ENCODE measurements around the gene LRRC8E. TPM values are rescaled to one million over a fixed set of nuclear protein-coding genes. Genes with fewer than 3 reads are reported as not detected.

LRRC8E gene
- total RNA-seq, 4 donors from 2014 or later, result 0.15 to 2.1 TPM; not detected in 2

DNA sequence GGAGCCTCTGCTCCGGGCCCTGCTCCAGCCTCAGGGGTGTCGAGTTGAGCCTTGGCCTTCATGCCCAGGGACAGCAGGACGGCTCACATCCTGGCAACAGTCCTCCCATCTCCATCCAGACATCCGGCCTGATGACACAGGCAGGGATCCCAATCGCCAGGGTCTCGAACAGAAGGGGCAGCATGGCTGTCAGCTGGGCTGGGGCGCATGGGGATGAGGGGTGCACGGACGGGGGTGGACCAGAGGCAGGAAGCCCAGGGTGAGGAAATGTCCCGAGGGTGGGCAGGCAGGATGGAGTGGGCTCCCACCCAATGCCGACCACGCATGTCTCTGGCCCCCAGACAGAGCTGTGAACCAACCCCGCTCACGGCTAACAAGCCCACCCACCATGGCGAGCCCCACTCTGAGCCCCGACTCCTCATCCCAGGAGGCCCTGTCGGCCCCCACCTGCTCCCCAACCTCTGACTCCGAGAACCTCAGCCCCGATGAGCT, 42.1 kb upstream of the LRRC8E start:
- H3K9me3 ChIP-seq, result no peaks in the 10 kb centered on the region
- no peaks in the 10 kb centered on the region for H3K4me1 ChIP-seq
- H3K4me3 ChIP-seq, result no peak overlapping the region
- no peaks in the 10 kb centered on the region for H3K36me3 ChIP-seq
- H3K27me3 ChIP-seq, result no peaks in the 10 kb centered on the region
- no peak for DNase-seq
- TF ChIP-seq CTCF (IDR thresholded peaks at IDR 0.05) (no peak), POLR2A (IDR thresholded peaks at IDR 0.05) (no peak)
- H3K27ac ChIP-seq, result no peak overlapping the region
- intact Hi-C loops (cut with DNase I; ENCODE audit: low total_unique reads), result no loop called here

GRCh38 chr19:7847664-7848063, 40.6 kb upstream of the LRRC8E start:
- H3K27ac ChIP-seq, result no peak overlapping the region
- no peaks in the 10 kb centered on the region for H3K27me3 ChIP-seq
- no peaks in the 10 kb centered on the region for H3K9me3 ChIP-seq
- TF ChIP-seq CTCF (IDR thresholded peaks at IDR 0.05), result no peak
- TF ChIP-seq POLR2A (IDR thresholded peaks at IDR 0.05), result no peak
- H3K4me1 ChIP-seq, result no peaks in the 10 kb centered on the region
- no peaks in the 10 kb centered on the region for H3K36me3 ChIP-seq
- no peak for DNase-seq
- intact Hi-C loops (cut with DNase I; ENCODE audit: low total_unique reads), result no loop called here
- H3K4me3 ChIP-seq, result no peak overlapping the region

DNA sequence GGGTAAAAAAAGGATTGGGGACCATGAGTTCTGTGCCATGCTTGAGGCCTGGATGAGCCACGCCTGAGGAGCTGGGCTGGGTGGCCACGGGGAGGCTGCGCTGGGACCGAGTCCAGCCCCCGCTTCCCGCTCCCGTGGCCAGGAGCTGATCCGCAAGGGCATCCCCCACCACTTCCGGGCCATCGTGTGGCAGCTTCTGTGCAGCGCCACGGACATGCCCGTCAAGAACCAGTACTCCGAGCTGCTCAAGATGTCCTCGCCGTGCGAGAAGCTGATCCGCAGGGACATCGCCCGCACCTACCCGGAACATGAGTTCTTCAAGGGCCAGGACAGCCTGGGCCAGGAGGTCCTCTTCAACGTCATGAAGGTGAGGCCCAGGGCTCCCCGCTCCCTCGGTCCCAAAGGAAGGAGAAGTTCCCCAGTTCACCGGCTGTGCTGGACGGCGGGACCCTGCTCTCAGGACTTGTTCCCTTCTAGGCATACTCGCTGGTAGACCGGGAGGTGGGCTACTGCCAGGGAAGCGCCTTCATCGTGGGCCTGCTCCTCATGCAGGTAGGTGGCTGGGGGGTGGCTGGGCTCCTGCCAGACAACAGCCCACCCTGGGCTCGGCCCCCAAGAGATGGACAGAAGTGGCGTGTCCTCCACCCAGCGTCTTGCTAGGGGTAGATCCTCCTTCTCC, 39.4 kb upstream of the LRRC8E start:
- no peak for DNase-seq
- TF ChIP-seq POLR2A (IDR thresholded peaks at IDR 0.05), result no peak
- TF ChIP-seq CTCF (IDR thresholded peaks at IDR 0.05), result no peak
- Histone ChIP-seq H3K27me3 (no peaks in the 10 kb centered on the region), H3K9me3 (no peaks in the 10 kb centered on the region), H3K27ac (no peak overlapping the region), H3K4me1 (no peaks in the 10 kb centered on the region), H3K36me3 (no peaks in the 10 kb centered on the region), H3K4me3 (no peak overlapping the region)
- intact Hi-C loops (cut with DNase I; ENCODE audit: low total_unique reads), result no loop called here

GRCh38 chr19:7849631-7849999, 38.7 kb upstream of the LRRC8E start:
- Histone ChIP-seq H3K27me3 (no peaks in the 10 kb centered on the region), H3K27ac (no peak overlapping the region), H3K36me3 (no peaks in the 10 kb centered on the region), H3K9me3 (no peaks in the 10 kb centered on the region), H3K4me3 (no peak overlapping the region), H3K4me1 (no peaks in the 10 kb centered on the region)
- no peak for DNase-seq
- intact Hi-C loops (cut with DNase I; ENCODE audit: low total_unique reads), result no loop called here
- TF ChIP-seq POLR2A (IDR thresholded peaks at IDR 0.05), result no peak
- no peak for TF ChIP-seq CTCF (IDR thresholded peaks at IDR 0.05)

GRCh38 chr19:7850000-7850813, 38.1 kb upstream of the LRRC8E start:
- Histone ChIP-seq H3K4me3 (no peak overlapping the region), H3K27ac (no peak overlapping the region), H3K9me3 (no peaks in the 10 kb centered on the region), H3K36me3 (no peaks in the 10 kb centered on the region), H3K4me1 (no peaks in the 10 kb centered on the region), H3K27me3 (no peaks in the 10 kb centered on the region)
- no peak for DNase-seq
- intact Hi-C loops (cut with DNase I; ENCODE audit: low total_unique reads), result no loop called here
- TF ChIP-seq CTCF (IDR thresholded peaks at IDR 0.05) (no peak), POLR2A (IDR thresholded peaks at IDR 0.05) (no peak)

Measured in uterus (tissue), 4 donors.